ENCODE measurements around the gene GPR17. TPM values are rescaled to one million over a fixed set of nuclear protein-coding genes. Genes with fewer than 3 reads are reported as not detected.

Gene GPR17
- total and polyA plus RNA-seq, 12 donors = 0.11 to 2.0 (median 0.35) TPM; not detected in 8

DNA sequence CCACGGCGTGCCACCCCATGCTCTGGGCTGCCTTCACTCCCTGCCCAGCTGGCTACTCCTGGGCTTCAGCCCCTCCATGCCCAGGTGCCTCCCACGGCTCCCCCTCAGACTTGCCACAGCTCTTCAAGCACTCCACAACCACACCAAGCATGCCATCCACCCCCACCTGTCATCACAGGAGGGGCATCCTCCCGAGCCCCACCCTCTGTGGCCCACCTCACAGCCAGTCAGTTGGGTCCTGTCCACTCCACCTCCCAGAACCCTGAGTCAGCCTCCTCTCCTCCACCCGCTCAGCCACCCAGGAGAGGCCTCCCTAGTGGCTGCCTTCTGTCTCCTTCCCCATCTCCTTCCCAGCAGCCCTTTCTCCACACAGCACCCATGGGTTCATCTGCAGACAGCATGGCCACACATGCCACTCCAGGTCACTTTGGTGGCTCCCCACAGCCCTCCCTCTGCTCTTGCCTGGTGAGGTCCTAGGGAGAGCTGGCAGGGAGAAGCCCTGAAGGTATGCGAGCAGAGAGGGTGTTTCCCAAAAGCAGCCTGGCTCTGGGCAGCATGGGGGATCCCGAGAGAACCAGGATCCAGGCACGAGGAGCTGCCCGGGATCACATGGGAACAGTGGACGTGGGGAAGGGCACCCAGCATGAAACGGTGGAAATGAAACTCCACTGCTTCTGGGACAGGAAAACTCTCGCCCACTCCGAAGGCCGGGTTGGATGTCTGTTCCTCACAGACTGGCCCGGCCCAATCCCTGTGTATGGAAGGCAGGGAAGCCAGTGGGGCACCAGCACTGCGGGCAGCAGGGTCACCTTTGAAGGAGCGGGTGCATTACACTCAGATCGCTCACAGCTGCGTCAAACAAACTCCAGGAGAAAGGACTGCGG is 26.6 kb downstream of the GPR17 start:
- peak in 2 of 7 donors; percentile 14 to 50 for DNase-seq
- TF ChIP-seq, protein P1, sequence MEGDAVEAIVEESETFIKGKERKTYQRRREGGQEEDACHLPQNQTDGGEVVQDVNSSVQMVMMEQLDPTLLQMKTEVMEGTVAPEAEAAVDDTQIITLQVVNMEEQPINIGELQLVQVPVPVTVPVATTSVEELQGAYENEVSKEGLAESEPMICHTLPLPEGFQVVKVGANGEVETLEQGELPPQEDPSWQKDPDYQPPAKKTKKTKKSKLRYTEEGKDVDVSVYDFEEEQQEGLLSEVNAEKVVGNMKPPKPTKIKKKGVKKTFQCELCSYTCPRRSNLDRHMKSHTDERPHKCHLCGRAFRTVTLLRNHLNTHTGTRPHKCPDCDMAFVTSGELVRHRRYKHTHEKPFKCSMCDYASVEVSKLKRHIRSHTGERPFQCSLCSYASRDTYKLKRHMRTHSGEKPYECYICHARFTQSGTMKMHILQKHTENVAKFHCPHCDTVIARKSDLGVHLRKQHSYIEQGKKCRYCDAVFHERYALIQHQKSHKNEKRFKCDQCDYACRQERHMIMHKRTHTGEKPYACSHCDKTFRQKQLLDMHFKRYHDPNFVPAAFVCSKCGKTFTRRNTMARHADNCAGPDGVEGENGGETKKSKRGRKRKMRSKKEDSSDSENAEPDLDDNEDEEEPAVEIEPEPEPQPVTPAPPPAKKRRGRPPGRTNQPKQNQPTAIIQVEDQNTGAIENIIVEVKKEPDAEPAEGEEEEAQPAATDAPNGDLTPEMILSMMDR (IDR thresholded peaks at IDR 0.05) = no peak
- TF ChIP-seq POLR2A (IDR thresholded peaks at IDR 0.05) = no peak
- H3K9me3 ChIP-seq (replicated peaks in 1 of 3) = no peaks in the 10 kb centered on the region
- H3K27ac ChIP-seq = no peak overlapping the region
- intact Hi-C loops (cut with DNase I) = no loop called here
- H3K36me3 ChIP-seq (replicated peaks in 1 of 2) = no peaks in the 10 kb centered on the region
- WGBS, 4 donors = 75 to 87% (median 79%) methylated on average over 18 to 20 of the region's 20 CpGs
- H3K27me3 ChIP-seq = peaks cover 10% of the 10 kb centered on the region
- peaks cover 8 to 16% of the 10 kb centered on the region in 2 donors for H3K4me1 ChIP-seq (replicated peaks in 1 of 2)
- H3K4me3 ChIP-seq = no peak overlapping the region

DNA sequence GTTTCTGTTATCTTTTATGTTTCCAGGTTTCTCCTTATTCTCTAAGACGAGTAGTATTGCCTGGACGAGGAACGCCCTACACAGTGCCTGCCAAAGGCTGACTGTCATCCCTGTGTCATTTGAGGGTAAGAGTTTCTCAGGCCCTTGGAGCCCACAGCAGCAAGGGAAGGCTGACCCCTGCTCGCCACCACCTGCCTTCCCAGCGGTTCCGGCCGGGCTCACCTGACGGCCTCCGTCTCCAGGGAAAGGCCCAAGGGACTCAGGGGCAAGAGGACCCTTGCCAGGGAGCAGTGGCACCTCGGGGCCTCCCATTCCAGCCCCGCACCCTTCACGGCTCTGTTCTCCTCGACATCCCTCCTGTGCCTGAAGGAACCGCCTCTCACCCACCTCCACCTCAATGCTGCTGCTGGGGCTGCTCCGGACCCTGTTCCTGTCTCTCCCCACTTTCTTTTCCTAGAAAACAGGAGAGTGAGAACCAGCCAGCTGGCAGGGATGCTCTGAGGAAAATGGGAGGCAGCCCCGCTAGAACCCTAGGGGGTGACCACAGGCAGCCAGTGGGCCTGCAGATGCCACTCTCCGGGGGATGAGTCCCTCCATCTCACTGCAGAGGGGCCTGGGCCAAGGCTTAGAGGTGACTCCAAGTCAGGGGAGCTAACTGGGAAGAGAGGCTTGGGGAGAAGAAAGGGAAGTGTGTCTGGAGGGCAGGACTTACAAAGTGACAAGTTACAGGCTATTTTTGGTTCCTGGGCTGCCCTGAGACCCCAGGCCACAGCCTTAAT is 27.5 kb downstream of the GPR17 start:
- Histone ChIP-seq H3K36me3 (replicated peaks in 1 of 2) (no peaks in the 10 kb centered on the region), H3K27me3 (peaks cover 10% of the 10 kb centered on the region), H3K9me3 (replicated peaks in 1 of 3) (no peaks in the 10 kb centered on the region), H3K4me3 (no peak overlapping the region), H3K4me1 (replicated peaks in 1 of 2) (peaks cover 8 to 16% of the 10 kb centered on the region in 2 donors), H3K27ac (peak overlapping the region in 1 of 5 donors; percentile 71)
- intact Hi-C loops (cut with DNase I) = no loop called here
- peak in 1 of 7 donors; percentile 35 for DNase-seq
- WGBS, 4 donors = 82 to 89% (median 85%) methylated on average over 17 of the region's 17 CpGs
- TF ChIP-seq POLR2A (IDR thresholded peaks at IDR 0.05) = no peak
- TF ChIP-seq, protein P1 (IDR thresholded peaks at IDR 0.05) = no peak

DNA sequence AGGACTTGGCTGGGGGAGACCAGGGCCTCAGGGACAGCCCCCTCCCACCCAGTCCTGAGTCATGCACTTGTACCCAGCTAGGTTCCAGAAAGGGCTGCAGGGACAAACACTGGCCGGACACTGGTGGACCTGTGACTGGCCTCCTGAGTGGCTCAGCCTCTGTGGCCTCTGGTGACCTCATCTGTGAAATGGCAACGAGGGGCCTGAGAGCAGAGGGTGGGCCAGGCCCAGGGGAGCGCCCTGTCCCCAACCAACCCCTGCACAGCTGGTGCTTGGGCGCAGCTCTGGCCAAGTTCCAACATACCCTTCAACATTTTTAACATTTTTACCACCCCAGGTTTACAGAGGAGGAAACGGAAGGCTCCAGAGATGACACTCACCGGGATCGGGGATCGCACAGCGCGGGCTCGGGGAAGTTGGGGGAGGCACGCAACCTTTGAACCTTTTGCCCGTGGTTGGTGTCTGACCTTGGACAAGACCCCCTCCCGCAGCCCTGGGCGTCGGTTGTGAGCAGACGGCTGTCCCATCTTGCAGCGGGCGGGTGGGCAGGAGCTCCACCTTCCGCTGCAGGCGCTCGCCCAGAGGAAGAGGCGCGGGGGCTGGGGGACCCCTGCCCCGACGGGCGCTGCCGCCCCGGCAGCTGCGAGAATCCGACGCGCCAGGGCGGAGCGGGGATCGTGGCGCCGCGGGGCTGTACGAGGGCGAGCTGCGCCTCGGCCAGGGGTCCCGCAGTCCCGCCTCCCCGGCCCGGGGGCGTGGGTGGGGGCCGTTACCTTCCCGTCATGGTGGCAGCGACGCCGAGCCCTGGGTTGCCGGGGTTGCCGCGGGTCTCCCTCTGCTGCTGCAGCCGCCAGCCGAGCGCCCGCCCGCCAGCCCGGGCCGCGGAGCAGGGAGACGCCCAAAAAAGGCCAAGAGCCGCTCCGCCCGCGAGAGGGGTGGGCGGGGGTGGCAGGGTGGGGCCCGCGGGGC is 28.6 kb downstream of the GPR17 start:
- Histone ChIP-seq H3K27me3 (peaks cover 10% of the 10 kb centered on the region), H3K4me3 (peak overlapping the region in 2 of 4 donors; percentile 24 to 64), H3K9me3 (replicated peaks in 1 of 3) (no peaks in the 10 kb centered on the region), H3K36me3 (replicated peaks in 1 of 2) (no peaks in the 10 kb centered on the region), H3K4me1 (replicated peaks in 1 of 2) (peaks cover 8 to 16% of the 10 kb centered on the region in 2 donors), H3K27ac (peak overlapping the region in 2 of 5 donors; percentile 39 to 71)
- DNase-seq = peak in 2 of 7 donors; percentile 12 to 54
- TF ChIP-seq POLR2A (IDR thresholded peaks at IDR 0.05) = no peak
- TF ChIP-seq, protein P1 (IDR thresholded peaks at IDR 0.05) = no peak
- 10 to 80% (median 16%) methylated on average over 1 to 72 of the region's 72 CpGs for WGBS, 4 donors
- intact Hi-C loops (cut with DNase I) = no loop called here

Data from adrenal gland (tissue), 12 donors.